Lower leg skin (tissue), 3 donors: ENCODE measurements around the gene TAF11L4.

Experiments used
- POLR2A ChIP-seq, 2 donors: fragments of 450-650 bp; IDR thresholded peaks; one replicate each; pipeline ENCODE4 v1.6.1; 2016 to 2017; ENCODE audit warnings: antibody characterized with exemption in 2 of 2, mild to moderate bottlenecking in 1 of 2, moderate library complexity in 1 of 2
- TF ChIP-seq, protein P1 (sequence below), 3 donors: fragments of 450-650 bp; IDR thresholded peaks; one replicate each; pipeline ENCODE4 v1.5.1; 2016; ENCODE audit warnings: antibody characterized with exemption in 3 of 3, mild to moderate bottlenecking in 3 of 3, moderate library complexity in 2 of 3

DNA sequence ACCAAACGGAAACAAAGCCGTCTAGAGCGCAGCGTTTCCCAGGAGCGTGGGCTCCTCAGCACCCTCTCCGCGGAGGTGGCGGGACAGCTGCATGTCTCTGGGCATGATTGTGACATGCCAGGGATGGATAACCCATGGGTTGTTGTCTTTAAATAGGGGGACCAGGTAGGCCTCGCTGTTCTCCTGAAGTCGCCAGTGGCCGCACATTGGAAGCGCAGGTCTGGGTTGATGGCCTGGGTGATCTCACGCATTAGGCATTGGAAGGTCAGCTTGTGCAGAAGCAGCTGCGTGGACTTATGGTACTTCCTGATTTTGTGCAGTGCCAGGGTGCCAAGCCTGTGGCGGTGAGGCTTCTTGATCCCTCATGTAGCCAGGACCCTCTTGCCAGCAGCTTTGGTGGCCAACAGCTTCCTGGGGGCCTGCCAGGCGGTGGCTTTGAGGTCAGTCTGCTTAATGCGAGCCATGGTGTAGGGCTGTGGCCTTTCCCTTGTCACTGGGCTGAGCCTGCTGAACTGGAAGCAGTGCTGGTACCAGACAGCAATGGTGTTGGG is 9.8 kb upstream of the TAF11L4 start:
- TF ChIP-seq, protein P1, sequence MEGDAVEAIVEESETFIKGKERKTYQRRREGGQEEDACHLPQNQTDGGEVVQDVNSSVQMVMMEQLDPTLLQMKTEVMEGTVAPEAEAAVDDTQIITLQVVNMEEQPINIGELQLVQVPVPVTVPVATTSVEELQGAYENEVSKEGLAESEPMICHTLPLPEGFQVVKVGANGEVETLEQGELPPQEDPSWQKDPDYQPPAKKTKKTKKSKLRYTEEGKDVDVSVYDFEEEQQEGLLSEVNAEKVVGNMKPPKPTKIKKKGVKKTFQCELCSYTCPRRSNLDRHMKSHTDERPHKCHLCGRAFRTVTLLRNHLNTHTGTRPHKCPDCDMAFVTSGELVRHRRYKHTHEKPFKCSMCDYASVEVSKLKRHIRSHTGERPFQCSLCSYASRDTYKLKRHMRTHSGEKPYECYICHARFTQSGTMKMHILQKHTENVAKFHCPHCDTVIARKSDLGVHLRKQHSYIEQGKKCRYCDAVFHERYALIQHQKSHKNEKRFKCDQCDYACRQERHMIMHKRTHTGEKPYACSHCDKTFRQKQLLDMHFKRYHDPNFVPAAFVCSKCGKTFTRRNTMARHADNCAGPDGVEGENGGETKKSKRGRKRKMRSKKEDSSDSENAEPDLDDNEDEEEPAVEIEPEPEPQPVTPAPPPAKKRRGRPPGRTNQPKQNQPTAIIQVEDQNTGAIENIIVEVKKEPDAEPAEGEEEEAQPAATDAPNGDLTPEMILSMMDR (IDR thresholded peaks at IDR 0.05), result no peak
- TF ChIP-seq POLR2A (IDR thresholded peaks at IDR 0.05), result no peak
